Activated CD8-positive, alpha-beta memory T cell treated with anti-CD3 and anti-CD28 coated beads for 1 hour (primary cell): Measurements from ENCODE around the gene CA12.

Experiments
- DNase-seq, 2 donors: peaks; one replicate each; pipeline ENCODE4 v3.0.0-alpha.2; 2020; ENCODE audit warnings: low read depth in 1 of 2; ENCODE audit errors: extremely low read depth in 1 of 2

The CA12 gene

GRCh38 chr15:63402498-63403253 lies 21.0 kb upstream of the CA12 start:
- no peak for DNase-seq

GRCh38 chr15:63401714-63402497 lies 20.3 kb upstream of the CA12 start:
- DNase-seq: no peak

GRCh38 chr15:63401078-63401477 lies 19.4 kb upstream of the CA12 start:
- DNase-seq: no peak

GRCh38 chr15:63398456-63398855 lies 16.8 kb upstream of the CA12 start:
- DNase-seq: no peak

- no peak for DNase-seq
Measured at GRCh38 chr15:63396152-63396928, 14.7 kb upstream of the CA12 start.

GRCh38 chr15:63395730-63396151 lies 14.1 kb upstream of the CA12 start:
- no peak for DNase-seq

GRCh38 chr15:63392361-63393009 lies 10.8 kb upstream of the CA12 start:
- DNase-seq: no peak

- no peak for DNase-seq
Measured at GRCh38 chr15:63391669-63392360, 10.2 kb upstream of the CA12 start.

GRCh38 chr15:63390689-63391088 lies 9.0 kb upstream of the CA12 start:
- no peak for DNase-seq

GRCh38 chr15:63389902-63390670 lies 8.4 kb upstream of the CA12 start:
- DNase-seq: no peak

- DNase-seq: no peak
Measured at GRCh38 chr15:63388511-63388910, 6.9 kb upstream of the CA12 start.

- DNase-seq: no peak
Measured at GRCh38 chr15:63387748-63388493, 6.3 kb upstream of the CA12 start.

- DNase-seq: no peak
Measured at GRCh38 chr15:63385911-63386531, 4.4 kb upstream of the CA12 start.

- DNase-seq: no peak
Measured at GRCh38 chr15:63384906-63385305, 3.3 kb upstream of the CA12 start.

GRCh38 chr15:63382966-63383710 lies 1.5 kb upstream of the CA12 start:
- DNase-seq: no peak

- DNase-seq: no peak
Measured at GRCh38 chr15:63380808-63381282, 801 bp downstream of the CA12 start.

GRCh38 chr15:63380151-63380807 lies 1.4 kb downstream of the CA12 start:
- no peak for DNase-seq
